Mesenchymal stem cell (in vitro differentiated cells and primary cell): ENCODE measurements around the gene FSD1L.

Experiments used
- DNase-seq: peaks from one replicate; pipeline ENCODE4 v3.0.0-alpha.2; 2013
- H2AFZ ChIP-seq: one replicate; pipeline ENCODE4 v1.6.1; 2013; ENCODE audit warnings: low read depth, mild to moderate bottlenecking, control low read depth, inconsistent platforms, low read length, moderate library complexity
- H2AK5ac ChIP-seq: 2 replicates; pipeline ENCODE4 v1.6.1; 2013; ENCODE audit warnings: low read length, moderate library complexity, mild to moderate bottlenecking, inconsistent platforms; ENCODE audit not compliant: severe bottlenecking
- H2BK120ac ChIP-seq: one replicate; pipeline ENCODE4 v1.6.1; 2013; ENCODE audit warnings: low read depth, mild to moderate bottlenecking, inconsistent platforms, low read length, moderate library complexity
- H2BK12ac ChIP-seq, 2 experiments: one replicate each; pipeline ENCODE4 v1.6.1; 2013; ENCODE audit warnings: inconsistent platforms in 2 of 2, low read length in 2 of 2, mild to moderate bottlenecking in 2 of 2, moderate library complexity in 2 of 2, control low read depth in 1 of 2
- H2BK15ac ChIP-seq: one replicate; pipeline ENCODE4 v1.6.1; 2013; ENCODE audit warnings: mild to moderate bottlenecking, low read depth, inconsistent platforms; ENCODE audit not compliant: poor library complexity, severe bottlenecking
- H2BK5ac ChIP-seq: 2 replicates; pipeline ENCODE4 v1.6.1; 2013; ENCODE audit warnings: low read depth, mild to moderate bottlenecking, low read length, control low read depth, inconsistent platforms; ENCODE audit not compliant: poor library complexity, severe bottlenecking
- H3K14ac ChIP-seq, 2 experiments: one replicate each; pipeline ENCODE4 v1.6.1; 2013; ENCODE audit warnings: inconsistent platforms in 2 of 2, low read length in 2 of 2, control low read depth in 1 of 2, mild to moderate bottlenecking in 1 of 2, moderate library complexity in 1 of 2
- H3K18ac ChIP-seq, 2 experiments: one replicate each; pipeline ENCODE4 v1.6.1; 2013; ENCODE audit warnings: inconsistent platforms in 2 of 2, low read length in 2 of 2, control low read depth in 1 of 2, low read depth in 1 of 2, mild to moderate bottlenecking in 1 of 2
- H3K23ac ChIP-seq, 2 experiments: one replicate each; pipeline ENCODE4 v1.6.1; 2013; ENCODE audit warnings: inconsistent platforms in 2 of 2, low read length in 2 of 2, mild to moderate bottlenecking in 2 of 2, moderate library complexity in 2 of 2, control low read depth in 1 of 2
- H3K27ac ChIP-seq: 2 replicates; pipeline ENCODE4 v1.5.1; 2013; ENCODE audit warnings: mild to moderate bottlenecking, moderate library complexity, low read length, control low read depth, inconsistent platforms; ENCODE audit not compliant: poor library complexity, severe bottlenecking
- H3K27me3 ChIP-seq, 2 experiments: 2 replicates each; pipeline versions ENCODE4 v1.6.1 to v1.7.0; 2013; ENCODE audit warnings: low read length in 2 of 2, mild to moderate bottlenecking in 2 of 2, moderate library complexity in 2 of 2, control low read depth in 1 of 2, inconsistent platforms in 1 of 2; ENCODE audit not compliant: control insufficient read depth in 1 of 2, insufficient read depth in 1 of 2
- H3K36me3 ChIP-seq, 2 experiments: 2 replicates each; pipeline versions ENCODE4 v1.6.1 to v1.7.0; 2013; ENCODE audit warnings: low read length in 2 of 2, control low read depth in 1 of 2, inconsistent platforms in 1 of 2, low read depth in 1 of 2, mild to moderate bottlenecking in 1 of 2; ENCODE audit not compliant: insufficient read depth in 2 of 2, control insufficient read depth in 1 of 2
- H3K4ac ChIP-seq, 2 experiments: one replicate each; pipeline ENCODE4 v1.6.1; 2013; ENCODE audit warnings: inconsistent platforms in 2 of 2, low read length in 2 of 2, mild to moderate bottlenecking in 2 of 2, moderate library complexity in 2 of 2, control low read depth in 1 of 2, low read depth in 1 of 2
- H3K4me1 ChIP-seq: 2 replicates; pipeline ENCODE4 v1.6.1; 2013; ENCODE audit warnings: low read depth, low read length, control low read depth; ENCODE audit not compliant: control insufficient read depth, insufficient read depth
- H3K4me2 ChIP-seq: 2 replicates; pipeline ENCODE4 v1.6.1; 2013; ENCODE audit warnings: low read length, mild to moderate bottlenecking, inconsistent platforms; ENCODE audit not compliant: poor library complexity, severe bottlenecking
- H3K4me3 ChIP-seq, 2 experiments: 2 replicates each; pipeline versions ENCODE4 v1.5.1 to v1.7.0; 2013; ENCODE audit warnings: low read length in 2 of 2, mild to moderate bottlenecking in 2 of 2, control low read depth in 1 of 2, low read depth in 1 of 2; ENCODE audit not compliant: insufficient read depth in 1 of 2
- H3K79me1 ChIP-seq: replicated peaks from 2 replicates; pipeline ENCODE4 v1.6.1; 2013; ENCODE audit warnings: mild to moderate bottlenecking, control low read depth, low read length, inconsistent platforms; ENCODE audit not compliant: poor library complexity, severe bottlenecking
- H3K9ac ChIP-seq: 2 replicates; pipeline ENCODE4 v1.7.0; 2013; ENCODE audit warnings: mild to moderate bottlenecking, low read length, moderate library complexity
- H3K9me3 ChIP-seq: 2 replicates; pipeline ENCODE4 v1.7.0; 2013; ENCODE audit warnings: mild to moderate bottlenecking, low read length; ENCODE audit not compliant: control insufficient read depth
- H4K8ac ChIP-seq: one replicate; pipeline ENCODE4 v1.6.1; 2013; ENCODE audit warnings: inconsistent platforms, mild to moderate bottlenecking, low read length, moderate library complexity
- H4K91ac ChIP-seq: one replicate; pipeline ENCODE4 v1.6.1; 2013; ENCODE audit warnings: mild to moderate bottlenecking, low read length, inconsistent platforms
- WGBS: methylation state at CpG from one replicate; pipeline ENCODE4 v1.1.7; 2013; ENCODE audit warnings: mixed read lengths; 5-methylcytosine and 5-hydroxymethylcytosine counted together

The FSD1L gene

DNA sequence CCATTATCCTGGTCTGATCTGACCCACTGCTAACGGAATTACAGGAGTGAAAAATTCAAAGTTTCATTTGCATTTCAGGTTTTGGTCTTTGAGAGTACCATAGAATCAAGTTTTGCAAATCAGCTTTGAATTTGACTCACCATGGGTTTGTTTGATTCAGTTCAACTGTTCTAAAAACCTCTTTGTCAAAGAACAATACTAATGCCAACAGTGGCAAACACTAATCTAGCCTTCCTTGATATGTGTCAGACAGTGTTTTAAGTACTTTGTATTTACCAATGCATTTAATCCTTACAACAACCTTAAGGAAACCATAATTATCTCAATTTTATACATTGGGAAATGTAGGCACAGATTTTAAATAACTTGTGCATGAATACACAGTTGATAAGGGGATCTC is 10.1 kb upstream of the FSD1L start:
- Histone ChIP-seq H3K36me3 (no peaks in the 10 kb centered on the region), H2BK120ac (no peak overlapping the region), H3K4me3 (no peak overlapping the region), H3K79me1 (no peaks in the 10 kb centered on the region), H3K9me3 (no peaks in the 10 kb centered on the region), H3K14ac (no peak overlapping the region), H3K27me3 (no peaks in the 10 kb centered on the region), H2BK12ac (no peak overlapping the region), H2AFZ (no peak overlapping the region), H3K4me1 (no peaks in the 10 kb centered on the region), H2BK5ac (no peak overlapping the region), H2AK5ac (no peak overlapping the region), H3K23ac (no peak overlapping the region), H4K8ac (no peak overlapping the region), H3K9ac (no peak overlapping the region), H3K27ac (no peak overlapping the region), H2BK15ac (no peak overlapping the region), H3K18ac (no peak overlapping the region), H4K91ac (no peak overlapping the region), H3K4ac (no peak overlapping the region), H3K4me2 (no peak overlapping the region)
- DNase-seq, result no peak
- no CpG with 5 or more reads among the region's 1 CpG for WGBS

DNA sequence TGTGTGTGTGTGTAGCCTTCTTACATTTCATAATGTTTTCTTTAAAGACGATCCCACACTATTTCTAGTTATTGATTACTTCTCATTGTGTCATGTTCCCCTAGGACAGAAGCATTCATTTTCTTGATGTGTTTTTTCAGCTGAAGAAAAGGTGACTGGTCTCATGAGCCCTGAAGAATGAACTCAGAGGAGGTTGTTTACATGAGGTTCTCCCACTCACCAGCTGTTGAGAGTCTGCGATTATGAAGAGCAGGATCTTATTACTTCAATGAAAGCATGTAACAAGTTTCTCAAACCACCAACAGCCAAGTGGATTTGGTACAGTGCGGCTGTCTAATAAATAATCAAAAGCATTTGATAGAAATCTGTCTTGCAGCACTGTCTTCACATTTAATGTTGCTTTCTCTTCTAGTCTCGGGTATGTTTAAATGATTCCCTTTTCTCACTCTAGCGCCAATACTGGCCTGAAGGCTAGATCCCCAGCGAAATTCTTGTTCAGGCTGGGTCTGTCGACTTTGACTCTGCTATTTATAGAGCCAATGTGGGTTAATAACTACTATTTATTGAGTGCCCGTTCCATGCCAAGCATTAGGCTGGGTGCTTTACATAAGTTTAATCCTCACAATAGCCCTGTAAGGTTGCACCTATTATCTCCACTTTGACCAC is 9.6 kb upstream of the FSD1L start:
- H3K4me3 ChIP-seq, result no peak overlapping the region
- H3K18ac ChIP-seq, result peak overlapping the region in 1 of 2 experiments; percentile 71
- no peak overlapping the region for H3K23ac ChIP-seq
- no peak overlapping the region for H2BK5ac ChIP-seq
- H2BK12ac ChIP-seq, result peak overlapping the region in 1 of 2 experiments; percentile 77
- DNase-seq, result peak; percentile 75
- no peak overlapping the region for H2AFZ ChIP-seq
- H3K4me2 ChIP-seq, result peak overlapping the region; percentile 43
- H3K14ac ChIP-seq, result no peak overlapping the region
- peak overlapping the region in 1 of 2 experiments; percentile 52 for H3K4ac ChIP-seq
- no peak overlapping the region for H4K8ac ChIP-seq
- 89% methylated on average over 6 of the region's 8 CpGs for WGBS
- no peaks in the 10 kb centered on the region for H3K36me3 ChIP-seq
- H2BK120ac ChIP-seq, result no peak overlapping the region
- H3K9me3 ChIP-seq, result no peaks in the 10 kb centered on the region
- H4K91ac ChIP-seq, result no peak overlapping the region
- H2BK15ac ChIP-seq, result no peak overlapping the region
- H3K9ac ChIP-seq, result no peak overlapping the region
- H3K27ac ChIP-seq, result peak overlapping the region; percentile 45
- H3K27me3 ChIP-seq, result no peaks in the 10 kb centered on the region
- no peak overlapping the region for H2AK5ac ChIP-seq
- no peaks in the 10 kb centered on the region for H3K4me1 ChIP-seq
- H3K79me1 ChIP-seq, result no peaks in the 10 kb centered on the region

DNA sequence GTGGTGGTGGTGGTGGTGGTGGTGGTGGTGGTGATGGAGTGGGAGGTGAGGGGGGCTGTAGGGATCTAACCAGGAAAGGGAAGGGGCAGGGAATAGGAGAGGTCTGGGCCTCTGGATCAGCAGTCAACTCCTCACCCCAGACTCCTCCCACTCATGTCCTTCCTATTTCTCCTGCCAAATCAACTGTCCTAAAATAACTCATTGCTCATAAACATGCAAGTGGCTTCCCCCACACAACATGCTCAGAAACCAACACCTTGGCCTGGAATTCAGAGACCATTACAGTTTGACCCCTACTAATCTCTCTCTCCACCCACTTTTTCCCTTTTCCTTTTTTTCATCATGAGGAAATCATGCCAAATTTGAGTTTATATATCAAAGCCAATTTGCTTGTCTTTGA is 8.4 kb upstream of the FSD1L start:
- Histone ChIP-seq H3K27ac (no peak overlapping the region), H3K27me3 (no peaks in the 10 kb centered on the region), H3K4me3 (no peak overlapping the region), H3K4me1 (no peaks in the 10 kb centered on the region), H2BK15ac (no peak overlapping the region), H3K4me2 (no peak overlapping the region), H3K14ac (no peak overlapping the region), H2AK5ac (no peak overlapping the region), H4K8ac (no peak overlapping the region), H4K91ac (no peak overlapping the region), H2BK12ac (no peak overlapping the region), H2AFZ (no peak overlapping the region), H2BK120ac (no peak overlapping the region), H2BK5ac (no peak overlapping the region), H3K36me3 (no peaks in the 10 kb centered on the region), H3K4ac (no peak overlapping the region), H3K79me1 (no peaks in the 10 kb centered on the region), H3K9ac (no peak overlapping the region), H3K9me3 (no peaks in the 10 kb centered on the region), H3K18ac (no peak overlapping the region), H3K23ac (no peak overlapping the region)
- no peak for DNase-seq

DNA sequence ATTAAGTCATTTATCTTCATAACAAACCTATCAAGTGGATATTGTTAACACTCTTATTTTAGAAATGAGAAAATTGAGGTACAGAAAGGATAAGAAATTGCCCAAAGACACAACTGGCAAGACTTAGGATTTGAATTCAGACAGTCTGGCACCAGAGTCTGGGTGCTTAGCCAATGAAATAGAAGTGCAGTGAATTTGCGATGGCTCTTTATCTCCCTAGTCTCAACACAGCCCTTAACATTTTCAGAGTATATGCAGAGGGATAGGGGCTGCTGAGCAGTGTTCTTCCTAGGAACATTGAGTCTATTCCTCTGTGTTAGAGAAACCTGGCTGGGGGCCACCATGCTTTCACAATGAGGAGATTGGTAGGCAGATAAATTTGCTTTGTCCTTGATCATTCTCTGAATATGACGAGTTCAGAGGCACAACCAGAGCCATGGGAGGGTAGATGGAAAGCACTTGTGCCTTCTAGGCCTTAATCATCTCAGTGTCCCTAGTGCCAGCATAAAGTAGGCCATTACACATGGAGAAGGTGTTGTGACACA is 6.1 kb upstream of the FSD1L start:
- Histone ChIP-seq H3K4ac (no peak overlapping the region), H3K18ac (peak overlapping the region in 1 of 2 experiments; percentile 22), H4K91ac (no peak overlapping the region), H3K23ac (no peak overlapping the region), H3K14ac (no peak overlapping the region), H3K9me3 (no peaks in the 10 kb centered on the region), H3K9ac (no peak overlapping the region), H3K27me3 (no peaks in the 10 kb centered on the region), H2BK120ac (no peak overlapping the region), H3K4me2 (no peak overlapping the region), H2BK12ac (no peak overlapping the region), H3K79me1 (no peaks in the 10 kb centered on the region), H2AK5ac (no peak overlapping the region), H3K4me3 (no peak overlapping the region), H2AFZ (no peak overlapping the region), H3K4me1 (no peaks in the 10 kb centered on the region), H2BK5ac (no peak overlapping the region), H3K36me3 (no peaks in the 10 kb centered on the region), H4K8ac (no peak overlapping the region), H3K27ac (no peak overlapping the region), H2BK15ac (no peak overlapping the region)
- WGBS, result 75% methylated on average over 1 of the region's 2 CpGs
- no peak for DNase-seq
